ENCODE data around the gene RAMACL.

DNA sequence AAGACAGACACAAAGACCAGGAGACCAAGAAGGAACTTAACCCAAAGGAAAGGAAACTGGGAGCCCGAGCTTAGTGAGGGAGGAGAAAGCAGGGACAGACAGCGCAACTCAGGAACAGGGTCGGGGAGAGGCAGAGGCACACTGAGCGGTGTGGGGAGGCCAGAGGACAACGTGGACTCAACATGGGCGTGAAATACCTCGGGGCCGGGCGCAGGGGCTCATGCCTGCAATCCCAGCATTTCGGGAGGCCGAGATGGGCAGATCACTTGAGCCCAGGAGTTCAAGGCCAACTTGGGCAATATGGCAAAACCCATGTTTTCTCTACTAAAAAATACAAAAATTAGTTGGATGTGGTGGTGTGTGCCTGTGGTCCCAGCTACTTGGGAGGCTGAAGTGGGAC is 46.3 kb upstream of the RAMACL start:
- TF ChIP-seq, protein P1, sequence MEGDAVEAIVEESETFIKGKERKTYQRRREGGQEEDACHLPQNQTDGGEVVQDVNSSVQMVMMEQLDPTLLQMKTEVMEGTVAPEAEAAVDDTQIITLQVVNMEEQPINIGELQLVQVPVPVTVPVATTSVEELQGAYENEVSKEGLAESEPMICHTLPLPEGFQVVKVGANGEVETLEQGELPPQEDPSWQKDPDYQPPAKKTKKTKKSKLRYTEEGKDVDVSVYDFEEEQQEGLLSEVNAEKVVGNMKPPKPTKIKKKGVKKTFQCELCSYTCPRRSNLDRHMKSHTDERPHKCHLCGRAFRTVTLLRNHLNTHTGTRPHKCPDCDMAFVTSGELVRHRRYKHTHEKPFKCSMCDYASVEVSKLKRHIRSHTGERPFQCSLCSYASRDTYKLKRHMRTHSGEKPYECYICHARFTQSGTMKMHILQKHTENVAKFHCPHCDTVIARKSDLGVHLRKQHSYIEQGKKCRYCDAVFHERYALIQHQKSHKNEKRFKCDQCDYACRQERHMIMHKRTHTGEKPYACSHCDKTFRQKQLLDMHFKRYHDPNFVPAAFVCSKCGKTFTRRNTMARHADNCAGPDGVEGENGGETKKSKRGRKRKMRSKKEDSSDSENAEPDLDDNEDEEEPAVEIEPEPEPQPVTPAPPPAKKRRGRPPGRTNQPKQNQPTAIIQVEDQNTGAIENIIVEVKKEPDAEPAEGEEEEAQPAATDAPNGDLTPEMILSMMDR (IDR thresholded peaks at IDR 0.05) = no peak
- no peak for TF ChIP-seq POLR2A (IDR thresholded peaks at IDR 0.05)
